H1 (cell line): ENCODE results near the gene RIN1. TPM values are rescaled to one million over a fixed set of nuclear protein-coding genes. Genes with fewer than 3 reads are reported as not detected.

Experiments used
- CTCF ChIA-PET: fragments of 300-600 bp; sonication (Branson Sonifier 250); formaldehyde crosslinking; loops from one replicate; lab custom pipeline; 2021; ENCODE audit not compliant: partially characterized antibody; lab: Charles Lee
- POLR2A ChIA-PET: fragments of 300-600 bp; sonication (Branson Sonifier 250); formaldehyde crosslinking; loops from one replicate; lab custom pipeline; 2021; ENCODE audit warnings: inconsistent platforms; ENCODE audit not compliant: partially characterized antibody; lab: Charles Lee
- DNase-seq, 2 experiments: peaks; one replicate each; pipeline versions ENCODE4 v3.0.0 to v3.0.0-alpha.2; 2010 to 2022; ENCODE audit warnings: low spot score in 2 of 2, low read depth in 1 of 2, mixed read lengths in 1 of 2
- FAIRE-seq: peaks from 2 replicates; lab custom pipeline; 2011; peaks lifted over from hg19 to GRCh38; lab: Jason Lieb, UNC
- H2AFZ ChIP-seq: 2 replicates; pipeline ENCODE4 v1.8.1; 2012; ENCODE audit warnings: low read length, inconsistent platforms
- H2AK5ac ChIP-seq: 2 replicates; pipeline ENCODE4 v1.6.1; 2013; ENCODE audit warnings: low read depth, low read length
- H2BK120ac ChIP-seq: replicated peaks from 2 replicates; pipeline ENCODE3; 2013; ENCODE audit warnings: low read depth, low read length, inconsistent platforms
- H2BK12ac ChIP-seq: 2 replicates; pipeline ENCODE4 v1.6.1; 2013; ENCODE audit warnings: low read depth, low read length
- H2BK15ac ChIP-seq: 2 replicates; pipeline ENCODE4 v1.6.1; 2013; ENCODE audit warnings: low read length
- H2BK20ac ChIP-seq: 2 replicates; pipeline ENCODE4 v1.6.1; 2013; ENCODE audit warnings: low read length
- H2BK5ac ChIP-seq: 2 replicates; pipeline ENCODE4 v1.6.1; 2013; ENCODE audit warnings: low read depth, low read length
- H3K14ac ChIP-seq: 2 replicates; pipeline ENCODE4 v1.6.1; 2013; ENCODE audit warnings: inconsistent platforms; ENCODE audit not compliant: insufficient read length
- H3K18ac ChIP-seq: 2 replicates; pipeline ENCODE4 v1.6.1; 2013; ENCODE audit warnings: low read length; ENCODE audit errors: extremely low read depth
- H3K23ac ChIP-seq: 2 replicates; pipeline ENCODE4 v1.6.1; 2013; ENCODE audit warnings: inconsistent platforms; ENCODE audit not compliant: insufficient read length
- H3K23me2 ChIP-seq: 2 replicates; pipeline ENCODE4 v1.6.1; 2013; ENCODE audit warnings: low read depth, low read length
- H3K27ac ChIP-seq: 2 replicates; pipeline ENCODE4 v1.6.1; 2011; ENCODE audit warnings: low read depth, low read length, inconsistent platforms
- H3K27me3 ChIP-seq, 4 experiments: replicated peaks in 1 of 4; 1 replicate in 1 of 4; 2 replicates in 3 of 4; pipeline versions ENCODE4 v1.6.1 to v1.8.1; 2011 to 2013; ENCODE audit warnings: low read length in 3 of 4, mild to moderate bottlenecking in 3 of 4, inconsistent platforms in 2 of 4, mixed read lengths in 2 of 4, moderate library complexity in 1 of 4; ENCODE audit not compliant: control insufficient read depth in 3 of 4, insufficient read depth in 3 of 4; ENCODE audit errors: extremely low read depth in 1 of 4
- H3K36me3 ChIP-seq, 4 experiments: 2 replicates each; pipeline versions ENCODE4 v1.6.1 to v1.8.1; 2011 to 2013; ENCODE audit warnings: mild to moderate bottlenecking in 4 of 4, low read length in 3 of 4, moderate library complexity in 2 of 4, control low read depth in 1 of 4, inconsistent platforms in 1 of 4; ENCODE audit not compliant: insufficient read depth in 4 of 4, control insufficient read depth in 2 of 4
- H3K4ac ChIP-seq: replicated peaks from 2 replicates; pipeline ENCODE3; 2013; ENCODE audit warnings: low read length, low read depth, mixed read lengths, inconsistent platforms; ENCODE audit not compliant: insufficient read length
- H3K4me1 ChIP-seq, 4 experiments: replicated peaks in 1 of 4; 1 replicate in 1 of 4; 2 replicates in 3 of 4; pipeline versions ENCODE4 v1.6.1 to v1.8.1; 2011 to 2013; ENCODE audit warnings: low read length in 3 of 4, inconsistent platforms in 2 of 4, mixed read lengths in 1 of 4; ENCODE audit not compliant: insufficient read depth in 4 of 4, control insufficient read depth in 3 of 4
- H3K4me2 ChIP-seq, 2 experiments: 2 replicates each; pipeline versions ENCODE4 v1.6.1 to v1.8.1; 2011 to 2013; ENCODE audit warnings: low read depth in 2 of 2, low read length in 2 of 2, control low read depth in 1 of 2, inconsistent platforms in 1 of 2, mild to moderate bottlenecking in 1 of 2; ENCODE audit not compliant: insufficient read depth in 1 of 2
- H3K4me3 ChIP-seq, 4 experiments: fragments of 200-600, 300-600 bp in 1 of 4; sonication (generic), shearing (Covaris generic), sonication (Bioruptor Twin) in 1 of 4; 2 replicates each; pipeline versions ENCODE4 v1.5.1 to v1.8.1; 2011 to 2016; ENCODE audit warnings: low read length in 4 of 4, low read depth in 3 of 4, control low read depth in 2 of 4, inconsistent platforms in 2 of 4, mild to moderate bottlenecking in 2 of 4, mixed read lengths in 1 of 4, moderate library complexity in 1 of 4; ENCODE audit not compliant: insufficient read depth in 2 of 4; ENCODE audit errors: extremely low read depth in 1 of 4
- H3K56ac ChIP-seq: replicated peaks from 2 replicates; pipeline ENCODE3; 2013; ENCODE audit warnings: low read depth, mild to moderate bottlenecking, mixed read lengths, low read length, inconsistent platforms; ENCODE audit not compliant: insufficient read length
- H3K79me1 ChIP-seq: 2 replicates; pipeline ENCODE4 v1.6.1; 2013; ENCODE audit warnings: low read depth, low read length, control low read depth
- H3K79me2 ChIP-seq, 2 experiments: 2 replicates each; pipeline versions ENCODE4 v1.6.1 to v1.8.1; 2012 to 2013; ENCODE audit warnings: low read length in 2 of 2, mild to moderate bottlenecking in 2 of 2, inconsistent platforms in 1 of 2; ENCODE audit not compliant: insufficient read depth in 2 of 2, control insufficient read depth in 1 of 2
- H3K9ac ChIP-seq, 4 experiments: replicated peaks in 1 of 4; 1 replicate in 1 of 4; 2 replicates in 3 of 4; pipeline versions ENCODE4 v1.6.1 to v1.8.1; 2011 to 2013; ENCODE audit warnings: low read depth in 3 of 4, low read length in 3 of 4, control low read depth in 2 of 4, mild to moderate bottlenecking in 2 of 4, moderate library complexity in 2 of 4, inconsistent platforms in 1 of 4; ENCODE audit errors: extremely low read depth in 1 of 4
- H3K9me3 ChIP-seq, 2 experiments: 2 replicates each; pipeline versions ENCODE4 v1.6.1 to v1.8.1; 2012 to 2013; ENCODE audit warnings: mild to moderate bottlenecking in 2 of 2, moderate library complexity in 2 of 2, control low read depth in 1 of 2, inconsistent platforms in 1 of 2, low read depth in 1 of 2, low read length in 1 of 2, mixed read lengths in 1 of 2; ENCODE audit not compliant: insufficient read depth in 2 of 2
- H4K20me1 ChIP-seq, 2 experiments: replicated peaks in 1 of 2; 2 replicates each; pipeline versions ENCODE3 to v1.8.1; 2011 to 2013; ENCODE audit warnings: inconsistent platforms in 2 of 2, low read length in 2 of 2, mild to moderate bottlenecking in 1 of 2; ENCODE audit not compliant: insufficient read depth in 2 of 2, control insufficient read depth in 1 of 2
- H4K5ac ChIP-seq: 2 replicates; pipeline ENCODE4 v1.6.1; 2013; ENCODE audit warnings: low read length, low read depth, mixed read lengths, inconsistent platforms; ENCODE audit not compliant: insufficient read length
- H4K8ac ChIP-seq: 2 replicates; pipeline ENCODE4 v1.8.0; 2013; ENCODE audit warnings: mild to moderate bottlenecking, moderate library complexity, low read length, inconsistent platforms; ENCODE audit not compliant: insufficient read depth; ENCODE audit errors: extremely low read depth
- H4K91ac ChIP-seq: replicated peaks from 2 replicates; pipeline ENCODE3; 2013; ENCODE audit warnings: low read length, mixed read lengths, inconsistent platforms; ENCODE audit not compliant: insufficient read length
- ASH2L ChIP-seq: fragments of 200-600, 300-600 bp; sonication (generic); IDR thresholded peaks from one replicate; pipeline ENCODE4 v1.7.1; 2017; ENCODE audit warnings: low read length
- BCL11A ChIP-seq, 2 experiments: IDR thresholded peaks; one replicate each; pipeline ENCODE4 v1.6.1; 2011; ENCODE audit warnings: low read depth in 2 of 2, low read length in 2 of 2, mild to moderate bottlenecking in 2 of 2
- WGBS, 2 experiments: shearing (Covaris generic) in 1 of 2; methylation state at CpG; one replicate each; pipeline versions ENCODE4 v1.1.6 to v1.1.7; 2013 to 2015; ENCODE audit warnings: low lambda C conversion rate in 2 of 2, mixed read lengths in 2 of 2, inconsistent platforms in 1 of 2, low coverage in 1 of 2, missing lambda C conversion rate in 1 of 2; ENCODE audit not compliant: insufficient replicate concordance in 2 of 2, insufficient coverage in 1 of 2, insufficient read length in 1 of 2; ENCODE audit errors: extremely low coverage in 1 of 2, missing lambda C conversion rate in 1 of 2; 5-methylcytosine and 5-hydroxymethylcytosine counted together
- polyA plus RNA-seq, 7 experiments: library from polyadenylated mRNA; depleted of rRNA in 3 of 7; stranded (reverse) in 5 of 7; unstranded in 2 of 7; fragments of >200 nt in 5 of 7; fragments of 200-250 nt in 2 of 7; gene quantifications; 1 replicate in 5 of 7; 2 replicates in 1 of 7; 4 replicates in 1 of 7; pipeline versions ENCODE4 v1.2.1 to v1.2.3, GENCODE V29; 2011 to 2013; ENCODE audit warnings: missing spikeins in 2 of 7, mixed read lengths in 2 of 7
- total RNA-seq: library from RNA; stranded (reverse); fragmentation: NEBNext Ultra II Directional; extraction: Animal tissue kit (Norgen Biotek cat#: 25700); gene quantifications from 2 replicates; pipeline ENCODE4 v1.2.1, GENCODE V29; 2021

Gene RIN1
- total and polyA plus RNA-seq, 2 of the 8 experiments (the other 6 are each of a cell fraction or from before 2014, with no cell fraction given), result 2.5 to 5.4 TPM

DNA sequence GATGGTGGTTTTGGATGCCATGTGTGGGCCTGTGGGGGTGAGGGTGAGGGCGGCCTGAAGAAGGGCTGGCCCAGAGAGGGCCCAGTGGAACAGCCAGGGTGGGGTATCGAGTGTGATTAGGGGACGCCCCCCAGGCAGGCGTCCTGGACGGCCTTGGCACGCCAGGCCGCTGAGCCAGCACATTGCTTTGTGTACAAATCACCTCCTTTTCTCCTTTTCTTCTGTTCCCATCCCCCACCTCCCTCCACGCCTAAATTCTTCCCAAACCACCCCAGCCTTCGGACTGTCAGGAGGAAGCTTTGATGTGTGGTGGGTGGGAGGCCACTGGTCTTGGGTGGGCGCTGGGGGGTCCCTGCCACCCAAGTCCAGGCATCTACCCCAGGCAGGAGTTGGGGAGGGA, 11.6 kb downstream of the RIN1 start:
- Histone ChIP-seq H3K18ac (no peak overlapping the region; the same call in 1 of the 2 replicates), H4K5ac (no peak overlapping the region), H3K56ac (no peak overlapping the region), H3K23me2 (peaks cover 3% of the 10 kb centered on the region; the same call in 1 of the 2 replicates), H4K91ac (peak overlapping the region; percentile 41), H3K9me3 (no peaks in the 10 kb centered on the region), H3K14ac (no peak overlapping the region), H4K8ac (peak overlapping the region; percentile 75), H3K4me1 (peaks cover 5 to 13% (median 8%) of the 10 kb centered on the region in 4 experiments; a peak in 6 of 7 replicates), H3K27ac (no peak overlapping the region), H2AK5ac (no peak overlapping the region), H2BK5ac (peak overlapping the region; percentile 76), H3K23ac (no peak overlapping the region), H3K27me3 (peaks cover 0 to 7% (median 6%) of the 10 kb centered on the region in 4 experiments; a peak in 3 of 7 replicates), H3K4me2 (no peak overlapping the region), H2BK20ac (no peak overlapping the region; the same call in 1 of the 2 replicates), H3K36me3 (no peaks in the 10 kb centered on the region), H2BK120ac (no peak overlapping the region), H3K4me3 (no peak overlapping the region), H2BK12ac (0 out of 2 replicates have a peak overlapping the region, but pooled peaks have one; percentile 5), H2BK15ac (peak overlapping the region; percentile 12; the same call in 1 of the 2 replicates), H2AFZ (no peak overlapping the region), H3K4ac (no peak overlapping the region), H3K79me2 (no peaks in the 10 kb centered on the region), H3K9ac (no peak overlapping the region; a peak in 1 of 7 replicates), H4K20me1 (no peaks in the 10 kb centered on the region), H3K79me1 (no peaks in the 10 kb centered on the region)
- ChIA-PET POLR2A (interaction anchor here (1.2 to 2.2 kb wide), 2 partner anchors 11 to 13 kb away, joined by 3 to 6 read pairs; no protein-coding TSS in a partner anchor), CTCF (interaction anchor here (1.2 to 4.0 kb wide), 3 partner anchors 12 to 39 kb away, joined by 3 to 73 read pairs (median 6); no protein-coding TSS in a partner anchor)
- DNase-seq (no peak), FAIRE-seq (no peak)
- peak; percentile 37 for TF ChIP-seq ASH2L
- no peak for TF ChIP-seq BCL11A (IDR thresholded peaks at IDR 0.05; ENCODE audit: low read depth in 2 of 2, low read length in 2 of 2)
- 79% methylated on average over 9 of the region's 10 CpGs; no CpG with 5 or more reads in 1 of the 2 experiments for WGBS, 2 experiments
